HL-60 (cell line): ENCODE measurements around the gene MALRD1.

ENCODE experiments used
- DNase-seq, 2 experiments: peaks; one replicate each; pipeline ENCODE4 v3.0.0-alpha.2; 2010 to 2020; ENCODE audit warnings: low read depth in 1 of 2, low spot score in 1 of 2
- H3K27ac ChIP-seq: fragments of 250-450 bp; sonication (Bioruptor Pico); replicated peaks from 2 replicates; pipeline ENCODE4 v1.5.1; 2020; ENCODE audit warnings: mild to moderate bottlenecking, moderate library complexity
- H3K27me3 ChIP-seq: fragments of 250-450 bp; sonication (Bioruptor Pico); 2 replicates; pipeline ENCODE4 v1.5.1; 2021; ENCODE audit warnings: mild to moderate bottlenecking, moderate library complexity; ENCODE audit not compliant: insufficient read depth, poor library complexity, severe bottlenecking
- H3K4me3 ChIP-seq: replicated peaks from 2 replicates; pipeline ENCODE4 v1.5.1; 2011; ENCODE audit warnings: mild to moderate bottlenecking, control low read depth, low read length; ENCODE audit not compliant: insufficient read depth
- CTCF ChIP-seq: IDR thresholded peaks from one replicate; pipeline ENCODE4 v1.5.1; 2011; ENCODE audit warnings: low read length, control low read depth, inconsistent platforms; ENCODE audit not compliant: insufficient read depth
- GABPA ChIP-seq: IDR thresholded peaks from 2 replicates; pipeline ENCODE4 v1.6.1; 2012; ENCODE audit warnings: low read depth
- POLR2AphosphoS5 ChIP-seq: IDR thresholded peaks from 2 replicates; pipeline ENCODE4 v1.6.1; 2012; ENCODE audit warnings: low read depth
- SPI1 ChIP-seq: IDR thresholded peaks from 2 replicates; pipeline ENCODE4 v1.6.1; 2012; ENCODE audit warnings: low read depth, mild to moderate bottlenecking, borderline replicate concordance
- TF ChIP-seq, protein P1 (sequence below): IDR thresholded peaks from 2 replicates; pipeline ENCODE4 v1.6.1; 2012; ENCODE audit warnings: low read depth; ENCODE audit not compliant: insufficient replicate concordance

Gene MALRD1

GRCh38 chr10:19294233-19294632, 245.6 kb downstream of the MALRD1 start:
- Histone ChIP-seq H3K27me3 (no peaks in the 10 kb centered on the region), H3K4me3 (no peak overlapping the region), H3K27ac (no peak overlapping the region)
- TF ChIP-seq, protein P1, sequence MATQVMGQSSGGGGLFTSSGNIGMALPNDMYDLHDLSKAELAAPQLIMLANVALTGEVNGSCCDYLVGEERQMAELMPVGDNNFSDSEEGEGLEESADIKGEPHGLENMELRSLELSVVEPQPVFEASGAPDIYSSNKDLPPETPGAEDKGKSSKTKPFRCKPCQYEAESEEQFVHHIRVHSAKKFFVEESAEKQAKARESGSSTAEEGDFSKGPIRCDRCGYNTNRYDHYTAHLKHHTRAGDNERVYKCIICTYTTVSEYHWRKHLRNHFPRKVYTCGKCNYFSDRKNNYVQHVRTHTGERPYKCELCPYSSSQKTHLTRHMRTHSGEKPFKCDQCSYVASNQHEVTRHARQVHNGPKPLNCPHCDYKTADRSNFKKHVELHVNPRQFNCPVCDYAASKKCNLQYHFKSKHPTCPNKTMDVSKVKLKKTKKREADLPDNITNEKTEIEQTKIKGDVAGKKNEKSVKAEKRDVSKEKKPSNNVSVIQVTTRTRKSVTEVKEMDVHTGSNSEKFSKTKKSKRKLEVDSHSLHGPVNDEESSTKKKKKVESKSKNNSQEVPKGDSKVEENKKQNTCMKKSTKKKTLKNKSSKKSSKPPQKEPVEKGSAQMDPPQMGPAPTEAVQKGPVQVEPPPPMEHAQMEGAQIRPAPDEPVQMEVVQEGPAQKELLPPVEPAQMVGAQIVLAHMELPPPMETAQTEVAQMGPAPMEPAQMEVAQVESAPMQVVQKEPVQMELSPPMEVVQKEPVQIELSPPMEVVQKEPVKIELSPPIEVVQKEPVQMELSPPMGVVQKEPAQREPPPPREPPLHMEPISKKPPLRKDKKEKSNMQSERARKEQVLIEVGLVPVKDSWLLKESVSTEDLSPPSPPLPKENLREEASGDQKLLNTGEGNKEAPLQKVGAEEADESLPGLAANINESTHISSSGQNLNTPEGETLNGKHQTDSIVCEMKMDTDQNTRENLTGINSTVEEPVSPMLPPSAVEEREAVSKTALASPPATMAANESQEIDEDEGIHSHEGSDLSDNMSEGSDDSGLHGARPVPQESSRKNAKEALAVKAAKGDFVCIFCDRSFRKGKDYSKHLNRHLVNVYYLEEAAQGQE = no peak
- TF ChIP-seq CTCF (no peak), SPI1 (no peak), POLR2AphosphoS5 (no peak), GABPA (no peak)
- no peak for DNase-seq

DNA sequence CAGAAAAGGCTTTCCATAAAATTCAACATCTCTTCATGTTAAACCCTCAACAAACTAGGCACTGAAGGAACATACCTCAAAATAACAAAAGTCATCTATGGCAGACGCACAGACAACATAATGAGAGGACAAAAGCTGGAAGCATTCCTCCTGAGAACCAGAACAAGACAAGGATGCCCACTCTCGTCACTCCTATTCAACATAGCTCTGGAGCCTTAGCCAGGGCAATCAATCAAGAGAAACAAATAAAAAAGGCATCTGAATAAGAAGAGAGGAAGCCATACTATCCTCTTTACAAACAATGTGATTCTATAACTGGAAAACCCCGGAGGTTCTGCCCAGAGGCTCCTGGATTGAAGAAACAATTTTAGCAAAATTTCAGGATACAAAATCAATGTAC, 251.0 kb downstream of the MALRD1 start:
- TF ChIP-seq SPI1 = no peak
- TF ChIP-seq POLR2AphosphoS5 = no peak
- TF ChIP-seq CTCF = no peak
- no peak for TF ChIP-seq GABPA
- TF ChIP-seq, protein P1 = no peak
- no peak for DNase-seq
- no peaks in the 10 kb centered on the region for H3K27me3 ChIP-seq
- H3K27ac ChIP-seq = no peak overlapping the region
- no peak overlapping the region for H3K4me3 ChIP-seq

DNA sequence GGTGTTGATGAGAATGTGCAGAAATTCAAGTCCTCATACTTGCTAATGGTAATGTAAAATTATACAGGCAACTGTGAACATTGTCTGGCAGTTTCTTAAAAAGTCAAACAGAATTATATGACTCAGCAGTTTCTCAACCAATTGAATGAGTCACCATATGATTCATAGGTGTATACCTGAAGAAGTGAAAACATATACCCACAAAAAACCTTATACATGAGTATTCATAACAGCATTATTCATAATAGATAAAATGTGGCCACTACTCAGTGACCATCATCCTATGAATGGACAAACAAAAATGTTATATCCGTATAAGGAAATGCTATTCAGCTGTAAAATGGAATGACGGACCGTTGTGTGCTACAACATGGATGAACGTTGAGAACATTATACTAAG, 253.5 kb downstream of the MALRD1 start:
- H3K4me3 ChIP-seq = no peak overlapping the region
- no peak for DNase-seq
- TF ChIP-seq GABPA (no peak), SPI1 (no peak), CTCF (no peak), POLR2AphosphoS5 (no peak)
- TF ChIP-seq, protein P1 = no peak
- H3K27me3 ChIP-seq = no peaks in the 10 kb centered on the region
- H3K27ac ChIP-seq = no peak overlapping the region
